Upper lobe of right lung (tissue), 1 donor: Measurements from ENCODE around the gene HINT3. TPM values are rescaled to one million over a fixed set of nuclear protein-coding genes. Genes with fewer than 3 reads are reported as not detected.
"Not testable (repeated sequence)": the region's sequence is repeated elsewhere in the genome, so short reads cannot be mapped to it uniquely, and the experiment has no call there.

Source experiments
- ATAC-seq: fragments of 200-7000 bp; cut with Tn5 transposase; one replicate; pipeline ENCODE4 v1.9.1; 2020; ENCODE audit warnings: mild to moderate bottlenecking, moderate library complexity
- DNase-seq: peaks from one replicate; pipeline ENCODE4 v3.0.0-alpha.2; 2020
- H3K27ac ChIP-seq: fragments of 200-600 bp; one replicate; pipeline ENCODE4 v1.8.0; 2022
- H3K27me3 ChIP-seq: fragments of 200-600 bp; one replicate; pipeline ENCODE4 v1.8.0; 2022; ENCODE audit warnings: mild to moderate bottlenecking
- H3K36me3 ChIP-seq: fragments of 200-600 bp; one replicate; pipeline ENCODE4 v1.8.0; 2022
- H3K4me1 ChIP-seq: fragments of 200-600 bp; one replicate; pipeline ENCODE4 v1.8.0; 2022
- H3K4me3 ChIP-seq: fragments of 200-600 bp; one replicate; pipeline ENCODE4 v1.8.0; 2022; ENCODE audit warnings: mild to moderate bottlenecking
- H3K9me3 ChIP-seq: fragments of 200-600 bp; one replicate; pipeline ENCODE4 v1.8.0; 2022
- intact Hi-C: fragments of 100-400 bp; cut with DNase I; formaldehyde crosslinking; loops from one replicate; pipeline ENCODE4 v1.11.0; 2022
- total RNA-seq: library from RNA; stranded (reverse); fragmentation: NEBNext Ultra II Directional; extraction: Animal tissue kit (Norgen Biotek cat#: 25700); gene quantifications from one replicate; pipeline ENCODE4 v1.2.1, GENCODE V29; 2021
- TF ChIP-seq, protein P1 (sequence below): fragments of 200-600 bp; IDR thresholded peaks from one replicate; pipeline ENCODE4 v1.8.0; 2022; ENCODE audit warnings: antibody characterized with exemption
- donor health status: DM: no; HTN: yes; CAD: no; lungs with severe emphysema.

The HINT3 gene
- total RNA-seq, 1 donor from 2014 or later: 27.9 TPM

- ATAC-seq (no peak), DNase-seq (no peak)
- H3K9me3 ChIP-seq: no peaks in the 10 kb centered on the region
- intact Hi-C loops: no loop called here
- H3K27me3 ChIP-seq: no peaks in the 10 kb centered on the region
- H3K4me1 ChIP-seq: no peaks in the 10 kb centered on the region
- peaks cover 19% of the 10 kb centered on the region for H3K36me3 ChIP-seq
- H3K4me3 ChIP-seq: no peak overlapping the region
- TF ChIP-seq, protein P1, sequence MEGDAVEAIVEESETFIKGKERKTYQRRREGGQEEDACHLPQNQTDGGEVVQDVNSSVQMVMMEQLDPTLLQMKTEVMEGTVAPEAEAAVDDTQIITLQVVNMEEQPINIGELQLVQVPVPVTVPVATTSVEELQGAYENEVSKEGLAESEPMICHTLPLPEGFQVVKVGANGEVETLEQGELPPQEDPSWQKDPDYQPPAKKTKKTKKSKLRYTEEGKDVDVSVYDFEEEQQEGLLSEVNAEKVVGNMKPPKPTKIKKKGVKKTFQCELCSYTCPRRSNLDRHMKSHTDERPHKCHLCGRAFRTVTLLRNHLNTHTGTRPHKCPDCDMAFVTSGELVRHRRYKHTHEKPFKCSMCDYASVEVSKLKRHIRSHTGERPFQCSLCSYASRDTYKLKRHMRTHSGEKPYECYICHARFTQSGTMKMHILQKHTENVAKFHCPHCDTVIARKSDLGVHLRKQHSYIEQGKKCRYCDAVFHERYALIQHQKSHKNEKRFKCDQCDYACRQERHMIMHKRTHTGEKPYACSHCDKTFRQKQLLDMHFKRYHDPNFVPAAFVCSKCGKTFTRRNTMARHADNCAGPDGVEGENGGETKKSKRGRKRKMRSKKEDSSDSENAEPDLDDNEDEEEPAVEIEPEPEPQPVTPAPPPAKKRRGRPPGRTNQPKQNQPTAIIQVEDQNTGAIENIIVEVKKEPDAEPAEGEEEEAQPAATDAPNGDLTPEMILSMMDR: no peak
- no peak overlapping the region for H3K27ac ChIP-seq
These were observed 11.9 kb downstream of the HINT3 start for GRCh38 chr6:125968493-125968892.

- H3K4me3 ChIP-seq: no peak overlapping the region
- peaks cover 21% of the 10 kb centered on the region for H3K36me3 ChIP-seq
- no peaks in the 10 kb centered on the region for H3K9me3 ChIP-seq
- ATAC-seq (no peak), DNase-seq (no peak)
- H3K4me1 ChIP-seq: no peaks in the 10 kb centered on the region
- H3K27ac ChIP-seq: no peak overlapping the region
- TF ChIP-seq, protein P1: no peak
- intact Hi-C loops: no loop called here
- no peaks in the 10 kb centered on the region for H3K27me3 ChIP-seq
These were observed 14.2 kb downstream of the HINT3 start for GRCh38 chr6:125970760-125971159.

GRCh38 chr6:125972478-125972877 lies 15.9 kb downstream of the HINT3 start:
- H3K4me3 ChIP-seq, H3K4me1 ChIP-seq, ATAC-seq, DNase-seq, H3K27ac ChIP-seq, intact Hi-C loops, H3K27me3 ChIP-seq, H3K9me3 ChIP-seq: not testable (repeated sequence)
- peaks cover 14% of the 10 kb centered on the region for H3K36me3 ChIP-seq

DNA sequence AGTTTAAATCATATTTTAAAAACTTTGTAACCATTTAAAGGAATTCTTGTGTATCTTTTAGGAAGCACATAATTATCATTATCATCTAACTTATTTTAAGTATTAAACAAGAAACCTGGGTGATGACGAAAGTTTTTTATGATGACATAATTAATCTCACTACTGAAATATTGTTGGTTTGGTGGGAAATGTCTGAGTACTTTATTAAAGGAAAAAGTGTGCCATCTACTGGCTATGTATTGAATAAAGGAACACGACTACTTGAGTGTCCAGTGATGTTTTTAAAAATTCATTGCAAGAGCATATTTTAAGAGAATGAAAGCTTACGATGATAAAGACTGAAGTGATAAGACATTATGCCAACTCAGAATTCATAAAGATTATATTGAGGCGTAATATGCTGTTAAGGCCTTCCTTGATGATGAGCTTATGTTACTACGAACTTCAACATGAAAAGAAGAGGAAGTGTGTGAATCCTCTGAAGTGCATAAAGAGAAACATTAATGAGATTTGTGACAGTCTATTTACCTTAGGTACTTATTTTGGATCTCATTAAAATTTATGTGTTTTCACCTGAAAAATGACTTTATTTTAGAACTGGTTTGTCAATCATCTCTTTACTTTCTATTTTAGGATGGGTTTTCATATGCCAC lies 17.8 kb downstream of the HINT3 start:
- Histone ChIP-seq H3K27ac (no peak overlapping the region), H3K9me3 (no peaks in the 10 kb centered on the region), H3K4me1 (no peaks in the 10 kb centered on the region), H3K27me3 (no peaks in the 10 kb centered on the region), H3K4me3 (no peak overlapping the region), H3K36me3 (peaks cover 7% of the 10 kb centered on the region)
- DNase-seq (no peak), ATAC-seq (peak; percentile 81)
- TF ChIP-seq, protein P1: peak; percentile 65
- intact Hi-C loops: no loop called here

- intact Hi-C loops: no loop called here
- Histone ChIP-seq H3K9me3 (no peaks in the 10 kb centered on the region), H3K27ac (no peak overlapping the region), H3K4me1 (no peaks in the 10 kb centered on the region), H3K4me3 (no peak overlapping the region), H3K27me3 (no peaks in the 10 kb centered on the region), H3K36me3 (peaks cover 6% of the 10 kb centered on the region)
- ATAC-seq (no peak), DNase-seq (no peak)
- TF ChIP-seq, protein P1: no peak
These were observed 22.5 kb downstream of the HINT3 start for GRCh38 chr6:125979101-125979500.

DNA sequence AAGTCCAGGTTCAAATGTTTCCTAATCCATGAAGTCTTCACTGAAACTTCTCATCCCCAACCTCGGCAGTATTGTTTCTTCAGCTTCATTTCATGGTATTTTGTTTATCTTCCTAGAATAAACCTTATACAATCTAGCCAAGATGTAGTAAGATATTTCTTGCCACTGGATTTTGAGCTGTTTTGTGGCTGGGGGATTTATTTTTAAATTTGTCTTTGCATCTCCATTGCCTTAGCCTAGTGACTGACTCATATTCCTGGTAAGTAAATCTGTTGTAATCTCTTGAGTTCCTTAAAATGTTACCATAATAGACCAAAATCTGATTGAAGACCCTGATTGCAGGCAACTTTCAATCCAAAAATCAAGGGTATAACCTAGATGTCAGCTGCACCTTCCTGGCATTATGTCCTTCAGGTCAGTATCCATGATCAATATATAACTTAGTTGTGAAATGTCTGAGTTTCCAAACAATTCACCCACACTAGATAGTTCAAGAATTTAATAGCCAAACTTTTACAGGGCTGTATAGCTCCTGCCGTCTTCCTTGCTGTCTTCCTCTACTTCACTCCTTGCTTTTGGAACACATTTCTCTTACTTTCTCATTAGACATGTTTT lies 25.1 kb downstream of the HINT3 start:
- Histone ChIP-seq H3K36me3 (peaks cover 6% of the 10 kb centered on the region), H3K27ac (no peak overlapping the region), H3K4me3 (no peak overlapping the region), H3K27me3 (no peaks in the 10 kb centered on the region), H3K9me3 (no peaks in the 10 kb centered on the region), H3K4me1 (peaks cover 4% of the 10 kb centered on the region)
- intact Hi-C loops: no loop called here
- ATAC-seq (no peak), DNase-seq (no peak)
- TF ChIP-seq, protein P1: no peak
